ENCODE measurements around the gene MTCL3.

DNA sequence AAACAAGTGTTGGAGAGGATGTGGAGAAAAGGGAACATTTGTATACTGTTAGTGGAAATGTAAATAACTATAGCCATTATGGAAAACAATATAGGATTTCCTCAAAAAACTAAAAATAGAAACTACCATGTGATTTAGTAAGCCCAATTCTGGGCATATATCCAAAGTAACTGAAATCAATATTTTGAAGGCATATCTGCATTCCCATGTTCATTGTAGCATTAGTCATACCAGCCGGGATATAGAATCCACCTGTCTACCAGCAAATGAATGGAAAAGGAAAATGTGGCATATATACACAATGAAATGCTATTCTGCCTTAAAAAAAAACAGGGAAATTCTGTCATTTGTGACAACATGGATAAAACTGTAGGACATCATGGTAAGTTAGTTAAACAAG lies 42.5 kb upstream of the MTCL3 start:
- TF ChIP-seq, protein P1, sequence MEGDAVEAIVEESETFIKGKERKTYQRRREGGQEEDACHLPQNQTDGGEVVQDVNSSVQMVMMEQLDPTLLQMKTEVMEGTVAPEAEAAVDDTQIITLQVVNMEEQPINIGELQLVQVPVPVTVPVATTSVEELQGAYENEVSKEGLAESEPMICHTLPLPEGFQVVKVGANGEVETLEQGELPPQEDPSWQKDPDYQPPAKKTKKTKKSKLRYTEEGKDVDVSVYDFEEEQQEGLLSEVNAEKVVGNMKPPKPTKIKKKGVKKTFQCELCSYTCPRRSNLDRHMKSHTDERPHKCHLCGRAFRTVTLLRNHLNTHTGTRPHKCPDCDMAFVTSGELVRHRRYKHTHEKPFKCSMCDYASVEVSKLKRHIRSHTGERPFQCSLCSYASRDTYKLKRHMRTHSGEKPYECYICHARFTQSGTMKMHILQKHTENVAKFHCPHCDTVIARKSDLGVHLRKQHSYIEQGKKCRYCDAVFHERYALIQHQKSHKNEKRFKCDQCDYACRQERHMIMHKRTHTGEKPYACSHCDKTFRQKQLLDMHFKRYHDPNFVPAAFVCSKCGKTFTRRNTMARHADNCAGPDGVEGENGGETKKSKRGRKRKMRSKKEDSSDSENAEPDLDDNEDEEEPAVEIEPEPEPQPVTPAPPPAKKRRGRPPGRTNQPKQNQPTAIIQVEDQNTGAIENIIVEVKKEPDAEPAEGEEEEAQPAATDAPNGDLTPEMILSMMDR (IDR thresholded peaks at IDR 0.05; ENCODE audit: poor library complexity, severe bottlenecking) = no peak
- TF ChIP-seq EP300 (conservative IDR thresholded peaks at IDR 0.05; ENCODE audit: poor library complexity, severe bottlenecking) (no peak), MXI1 (conservative IDR thresholded peaks at IDR 0.05; ENCODE audit: poor library complexity, severe bottlenecking) (no peak), TAF1 (IDR thresholded peaks at IDR 0.05; ENCODE audit: low read depth) (no peak)
- TF ChIP-seq, protein P2, sequence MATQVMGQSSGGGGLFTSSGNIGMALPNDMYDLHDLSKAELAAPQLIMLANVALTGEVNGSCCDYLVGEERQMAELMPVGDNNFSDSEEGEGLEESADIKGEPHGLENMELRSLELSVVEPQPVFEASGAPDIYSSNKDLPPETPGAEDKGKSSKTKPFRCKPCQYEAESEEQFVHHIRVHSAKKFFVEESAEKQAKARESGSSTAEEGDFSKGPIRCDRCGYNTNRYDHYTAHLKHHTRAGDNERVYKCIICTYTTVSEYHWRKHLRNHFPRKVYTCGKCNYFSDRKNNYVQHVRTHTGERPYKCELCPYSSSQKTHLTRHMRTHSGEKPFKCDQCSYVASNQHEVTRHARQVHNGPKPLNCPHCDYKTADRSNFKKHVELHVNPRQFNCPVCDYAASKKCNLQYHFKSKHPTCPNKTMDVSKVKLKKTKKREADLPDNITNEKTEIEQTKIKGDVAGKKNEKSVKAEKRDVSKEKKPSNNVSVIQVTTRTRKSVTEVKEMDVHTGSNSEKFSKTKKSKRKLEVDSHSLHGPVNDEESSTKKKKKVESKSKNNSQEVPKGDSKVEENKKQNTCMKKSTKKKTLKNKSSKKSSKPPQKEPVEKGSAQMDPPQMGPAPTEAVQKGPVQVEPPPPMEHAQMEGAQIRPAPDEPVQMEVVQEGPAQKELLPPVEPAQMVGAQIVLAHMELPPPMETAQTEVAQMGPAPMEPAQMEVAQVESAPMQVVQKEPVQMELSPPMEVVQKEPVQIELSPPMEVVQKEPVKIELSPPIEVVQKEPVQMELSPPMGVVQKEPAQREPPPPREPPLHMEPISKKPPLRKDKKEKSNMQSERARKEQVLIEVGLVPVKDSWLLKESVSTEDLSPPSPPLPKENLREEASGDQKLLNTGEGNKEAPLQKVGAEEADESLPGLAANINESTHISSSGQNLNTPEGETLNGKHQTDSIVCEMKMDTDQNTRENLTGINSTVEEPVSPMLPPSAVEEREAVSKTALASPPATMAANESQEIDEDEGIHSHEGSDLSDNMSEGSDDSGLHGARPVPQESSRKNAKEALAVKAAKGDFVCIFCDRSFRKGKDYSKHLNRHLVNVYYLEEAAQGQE (IDR thresholded peaks at IDR 0.05; ENCODE audit: borderline replicate concordance) = no peak
